Measurements from ENCODE around the gene SCARF2.
"Not testable (repeated sequence)": the region's sequence is repeated elsewhere in the genome, so short reads cannot be mapped to it uniquely, and the experiment has no call there.

Gene SCARF2

DNA sequence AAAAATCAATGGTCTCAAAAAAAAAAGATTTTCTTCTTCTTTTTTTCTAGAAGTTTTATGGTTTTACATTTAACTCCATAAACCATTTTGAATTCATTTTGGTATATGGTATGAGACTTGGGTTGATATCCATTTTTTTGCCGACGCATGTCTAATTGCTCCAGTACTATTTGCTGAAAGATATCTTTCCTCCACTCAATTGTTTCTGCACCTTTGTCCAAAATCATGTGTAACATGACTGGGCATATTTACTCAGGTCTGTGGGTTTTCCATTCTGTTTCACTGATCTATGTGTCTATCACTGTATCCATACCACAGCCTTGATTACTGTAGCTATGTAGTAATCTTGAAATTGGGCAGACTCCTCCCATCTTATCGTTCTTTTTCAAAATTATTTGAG lies 15.6 kb upstream of the SCARF2 start:
- H3K4me1 Mint-ChIP-seq (ENCODE audit: low read depth) = peaks cover 15% of the 10 kb centered on the region
- H3K36me3 Mint-ChIP-seq (ENCODE audit: low read depth) = peaks cover 39% of the 10 kb centered on the region
- no peaks in the 10 kb centered on the region for H3K27me3 Mint-ChIP-seq
- DNase-seq = no peak
- H3K4me3 Mint-ChIP-seq = no peak overlapping the region
- H3K9me3 Mint-ChIP-seq = no peaks in the 10 kb centered on the region
- no peak overlapping the region for H3K27ac Mint-ChIP-seq

DNA sequence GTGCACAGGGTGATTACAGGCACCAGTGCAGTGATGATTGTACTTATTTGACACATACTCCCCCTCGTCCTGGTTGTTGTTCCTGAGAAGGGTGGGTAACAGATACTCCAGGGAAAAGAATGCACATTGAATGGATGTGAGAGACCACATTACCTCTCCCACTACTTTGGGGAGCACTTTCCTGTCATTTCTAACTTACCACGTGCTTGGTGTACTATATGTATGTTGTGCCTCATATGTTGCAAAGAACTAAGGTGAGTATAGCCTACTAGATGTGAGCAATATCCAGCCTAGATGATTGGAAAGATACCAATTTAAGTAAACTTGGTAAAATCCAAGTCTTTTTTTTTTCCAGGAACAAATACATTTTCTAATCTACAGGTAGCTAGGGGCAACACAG lies 14.3 kb upstream of the SCARF2 start:
- no peaks in the 10 kb centered on the region for H3K9me3 Mint-ChIP-seq
- no peak for DNase-seq
- no peaks in the 10 kb centered on the region for H3K27me3 Mint-ChIP-seq
- H3K4me3 Mint-ChIP-seq = no peak overlapping the region
- H3K4me1 Mint-ChIP-seq (ENCODE audit: low read depth) = peaks cover 14% of the 10 kb centered on the region
- no peak overlapping the region for H3K27ac Mint-ChIP-seq
- H3K36me3 Mint-ChIP-seq (ENCODE audit: low read depth) = peaks cover 29% of the 10 kb centered on the region

DNA sequence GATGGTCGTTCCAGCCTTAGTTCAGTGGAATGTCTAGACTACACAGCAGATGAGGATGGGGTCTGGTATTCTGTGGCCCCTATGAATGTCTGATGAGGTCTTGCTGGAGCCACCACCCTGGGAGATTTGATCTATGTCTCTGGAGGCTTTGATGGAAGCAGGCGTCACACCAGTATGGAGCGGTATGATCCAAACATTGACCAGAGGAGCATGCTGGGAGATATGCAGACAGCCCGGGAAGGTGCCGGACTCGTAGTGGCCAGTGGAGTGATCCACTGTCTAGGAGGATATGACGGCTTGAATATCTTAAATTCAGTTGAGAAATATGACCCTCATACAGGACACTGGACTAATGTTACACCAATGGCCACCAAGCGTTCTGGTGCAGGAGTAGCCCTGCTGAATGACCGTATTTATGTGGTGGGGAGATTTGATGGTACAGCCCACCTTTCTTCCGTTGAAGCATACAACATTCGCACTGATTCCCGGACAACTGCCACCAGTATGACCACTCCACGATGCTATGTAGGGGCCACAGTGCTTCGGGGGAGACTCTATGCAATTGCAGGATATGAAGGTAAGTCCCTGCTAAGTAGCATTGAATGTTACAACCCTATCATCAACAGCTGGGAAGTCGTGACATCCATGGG lies 13.6 kb upstream of the SCARF2 start:
- not testable (repeated sequence) for H3K4me3 Mint-ChIP-seq; H3K9me3 Mint-ChIP-seq; DNase-seq; H3K27me3 Mint-ChIP-seq; H3K27ac Mint-ChIP-seq; H3K4me1 Mint-ChIP-seq (ENCODE audit: low read depth)
- peaks cover 30% of the 10 kb centered on the region for H3K36me3 Mint-ChIP-seq (ENCODE audit: low read depth)

DNA sequence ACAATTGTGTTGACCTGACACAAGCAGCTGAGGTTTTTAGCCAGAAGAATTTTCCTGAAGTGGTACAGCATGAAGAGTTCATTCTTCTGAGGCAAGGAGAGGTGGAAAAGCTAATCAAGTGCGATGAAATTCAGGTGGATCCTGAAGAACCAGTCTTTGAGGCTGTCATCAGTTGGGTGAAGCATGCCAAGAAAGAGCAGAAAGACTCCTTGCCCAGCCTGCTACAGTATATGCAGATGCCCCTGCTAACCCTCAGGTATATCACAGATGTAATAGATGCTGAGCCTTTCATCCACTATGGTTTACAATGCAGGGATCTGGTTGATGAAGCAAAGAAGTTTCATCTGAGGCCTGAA lies 12.9 kb upstream of the SCARF2 start:
- no peak for DNase-seq
- H3K27me3 Mint-ChIP-seq = no peaks in the 10 kb centered on the region
- H3K27ac Mint-ChIP-seq = no peak overlapping the region
- peaks cover 28% of the 10 kb centered on the region for H3K36me3 Mint-ChIP-seq (ENCODE audit: low read depth)
- H3K4me3 Mint-ChIP-seq = no peak overlapping the region
- peaks cover under 1% of the 10 kb centered on the region for H3K4me1 Mint-ChIP-seq (ENCODE audit: low read depth)
- no peaks in the 10 kb centered on the region for H3K9me3 Mint-ChIP-seq

DNA sequence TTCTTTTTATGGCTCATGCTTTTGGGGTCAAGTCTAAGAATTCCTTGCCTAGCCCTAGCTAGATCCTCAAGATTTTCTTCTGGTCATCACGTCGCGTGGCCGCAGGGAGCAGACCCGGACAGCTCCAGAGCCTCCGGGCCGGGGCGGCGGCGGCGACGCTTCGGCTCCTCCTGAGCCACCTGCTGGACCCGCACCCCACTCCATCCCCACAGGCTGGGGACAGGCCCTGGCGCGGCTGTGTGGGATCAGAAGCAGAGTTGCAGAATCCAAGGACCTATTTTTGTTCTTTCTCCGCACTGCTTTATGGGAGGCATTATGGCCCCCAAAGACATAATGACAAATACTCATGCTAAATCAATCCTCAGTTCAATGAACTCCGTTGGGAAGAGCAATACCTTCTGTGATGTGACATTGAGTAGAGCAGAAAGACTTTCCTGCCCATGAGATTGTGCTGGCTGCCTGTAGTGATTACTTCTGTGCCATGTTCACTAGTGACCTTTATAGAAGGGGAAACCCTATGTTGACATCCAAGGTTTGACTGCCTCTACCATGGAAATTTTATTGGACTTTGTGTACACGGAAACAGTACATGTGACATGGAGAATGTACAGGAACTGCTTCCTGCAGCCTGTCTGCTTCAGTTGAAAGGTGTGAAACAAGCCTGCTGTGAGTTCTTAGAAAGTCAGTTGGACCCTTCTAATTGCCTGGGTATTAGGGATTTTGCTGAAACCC lies 12.4 kb upstream of the SCARF2 start:
- H3K36me3 Mint-ChIP-seq (ENCODE audit: low read depth) = peaks cover 22% of the 10 kb centered on the region
- no peak overlapping the region for H3K4me3 Mint-ChIP-seq
- no peaks in the 10 kb centered on the region for H3K9me3 Mint-ChIP-seq
- DNase-seq = no peak
- H3K27ac Mint-ChIP-seq = no peak overlapping the region
- no peaks in the 10 kb centered on the region for H3K4me1 Mint-ChIP-seq (ENCODE audit: low read depth)
- H3K27me3 Mint-ChIP-seq = no peaks in the 10 kb centered on the region

DNA sequence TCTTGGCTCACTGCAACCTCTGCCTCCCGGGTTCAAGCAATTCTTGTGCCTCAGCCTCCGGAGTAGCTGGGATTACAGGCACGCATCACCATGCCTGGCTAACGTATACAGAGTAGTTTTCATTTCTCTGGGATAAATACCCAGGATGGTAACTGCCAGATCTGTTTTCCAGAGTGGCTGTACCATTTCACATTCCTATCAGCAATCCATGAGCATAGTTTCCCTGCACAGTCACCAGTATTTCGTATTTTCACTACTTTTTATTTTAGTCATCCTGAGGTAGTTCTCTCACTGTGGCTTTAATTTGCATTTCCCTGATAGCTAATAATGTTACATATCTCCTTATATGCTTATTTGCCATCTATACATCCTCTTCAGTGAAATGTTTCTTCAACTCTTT lies 11.0 kb upstream of the SCARF2 start:
- DNase-seq = no peak
- Mint-ChIP-seq H3K36me3 (ENCODE audit: low read depth) (peaks cover 34% of the 10 kb centered on the region), H3K9me3 (no peaks in the 10 kb centered on the region), H3K4me3 (no peak overlapping the region), H3K4me1 (ENCODE audit: low read depth) (no peaks in the 10 kb centered on the region), H3K27me3 (no peaks in the 10 kb centered on the region), H3K27ac (no peak overlapping the region)

DNA sequence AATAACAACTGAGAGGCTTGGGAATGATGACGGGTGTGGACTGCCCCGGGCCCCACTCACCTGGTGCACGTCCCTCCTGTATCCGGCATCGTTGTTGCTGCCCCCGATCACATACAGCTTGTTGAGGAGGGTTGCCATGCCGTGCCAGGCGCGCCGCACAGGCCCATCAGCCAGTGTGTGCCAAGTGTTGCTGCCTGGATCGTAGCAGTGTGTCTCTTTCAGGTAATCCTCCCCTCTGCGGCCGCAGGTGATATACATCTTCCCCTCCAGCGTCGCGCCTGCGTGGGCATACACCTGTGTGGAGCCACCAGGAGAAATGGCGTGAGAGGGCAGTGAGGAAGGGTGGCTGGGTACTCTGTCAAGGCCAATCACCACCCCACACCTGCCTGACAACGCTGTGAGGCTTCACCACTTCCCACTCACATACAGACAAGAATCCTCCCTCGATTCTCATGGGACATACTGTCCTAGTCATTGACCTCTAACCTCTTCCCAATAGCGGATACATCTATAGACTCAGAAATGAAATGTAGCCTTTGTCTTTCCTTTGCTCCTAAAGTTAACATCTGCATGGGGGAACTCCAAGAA lies 8.9 kb upstream of the SCARF2 start:
- no peak overlapping the region for H3K4me3 Mint-ChIP-seq
- H3K36me3 Mint-ChIP-seq (ENCODE audit: low read depth) = peaks cover 35% of the 10 kb centered on the region
- no peaks in the 10 kb centered on the region for H3K9me3 Mint-ChIP-seq
- DNase-seq = no peak
- H3K4me1 Mint-ChIP-seq (ENCODE audit: low read depth) = no peaks in the 10 kb centered on the region
- no peaks in the 10 kb centered on the region for H3K27me3 Mint-ChIP-seq
- H3K27ac Mint-ChIP-seq = no peak overlapping the region

DNA sequence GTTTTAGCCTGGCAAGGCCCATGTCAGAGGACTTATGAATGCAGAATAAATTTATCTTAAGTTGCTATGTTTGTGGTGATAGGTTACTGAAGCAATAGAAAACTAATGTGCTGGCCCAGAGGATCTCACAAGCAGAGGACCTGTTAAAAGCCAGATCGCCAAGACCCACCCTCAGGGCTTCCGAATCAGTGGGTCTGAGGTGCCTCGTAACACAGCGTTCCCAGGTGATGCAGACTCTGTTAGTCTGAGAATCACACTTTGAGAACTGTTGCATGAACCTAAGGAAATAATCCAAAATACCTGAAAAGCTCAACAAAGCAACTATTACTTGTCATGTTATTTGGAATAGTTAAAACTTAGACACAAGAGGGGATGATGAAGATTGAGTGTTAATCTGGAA lies 6.7 kb upstream of the SCARF2 start:
- Mint-ChIP-seq H3K27me3 (no peaks in the 10 kb centered on the region), H3K27ac (no peak overlapping the region), H3K4me3 (no peak overlapping the region), H3K4me1 (ENCODE audit: low read depth) (no peaks in the 10 kb centered on the region), H3K9me3 (no peaks in the 10 kb centered on the region), H3K36me3 (ENCODE audit: low read depth) (peaks cover 30% of the 10 kb centered on the region)
- no peak for DNase-seq

DNA sequence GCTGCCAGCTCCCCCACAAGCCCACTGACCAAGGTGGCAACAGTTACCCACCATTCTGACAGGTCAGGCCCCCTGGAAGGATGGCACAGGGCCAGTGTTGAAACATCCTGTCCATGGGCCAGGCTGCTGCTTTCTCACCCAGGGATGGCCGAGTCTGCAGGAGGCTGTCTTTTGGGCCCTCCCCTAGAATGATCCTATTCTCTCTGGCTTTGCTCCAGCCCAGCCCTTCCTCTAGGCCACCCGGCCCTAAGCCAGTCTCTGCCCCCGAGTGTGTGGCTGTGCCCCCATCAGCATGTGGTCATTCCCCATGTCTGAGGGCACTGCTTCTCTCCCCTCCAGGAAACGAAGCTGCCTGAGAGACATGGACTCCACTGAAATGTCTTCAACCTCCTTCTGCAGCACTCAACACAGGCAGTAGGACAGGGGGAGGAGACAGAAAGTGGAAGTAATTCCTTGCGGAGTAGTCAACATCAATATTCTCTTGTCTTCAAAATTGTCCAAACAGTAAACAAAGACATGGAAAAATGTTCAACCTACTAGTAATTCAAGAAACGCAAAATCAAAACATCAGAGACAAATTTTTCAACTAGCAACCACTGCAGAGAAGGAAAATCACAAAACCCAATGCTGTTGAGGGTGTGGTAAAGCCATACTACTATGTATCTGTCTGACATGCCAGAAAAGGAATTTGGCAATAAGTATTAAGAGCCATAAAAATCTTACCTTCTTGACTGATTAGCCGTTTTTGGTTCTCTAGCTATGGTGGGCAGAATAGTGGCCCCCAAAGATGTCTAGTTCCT lies 5.1 kb upstream of the SCARF2 start:
- peaks cover 8% of the 10 kb centered on the region for H3K27me3 Mint-ChIP-seq
- H3K36me3 Mint-ChIP-seq (ENCODE audit: low read depth) = peaks cover 30% of the 10 kb centered on the region
- no peak for DNase-seq
- peaks cover 1% of the 10 kb centered on the region for H3K4me1 Mint-ChIP-seq (ENCODE audit: low read depth)
- H3K9me3 Mint-ChIP-seq = no peaks in the 10 kb centered on the region
- H3K27ac Mint-ChIP-seq = no peak overlapping the region
- no peak overlapping the region for H3K4me3 Mint-ChIP-seq

DNA sequence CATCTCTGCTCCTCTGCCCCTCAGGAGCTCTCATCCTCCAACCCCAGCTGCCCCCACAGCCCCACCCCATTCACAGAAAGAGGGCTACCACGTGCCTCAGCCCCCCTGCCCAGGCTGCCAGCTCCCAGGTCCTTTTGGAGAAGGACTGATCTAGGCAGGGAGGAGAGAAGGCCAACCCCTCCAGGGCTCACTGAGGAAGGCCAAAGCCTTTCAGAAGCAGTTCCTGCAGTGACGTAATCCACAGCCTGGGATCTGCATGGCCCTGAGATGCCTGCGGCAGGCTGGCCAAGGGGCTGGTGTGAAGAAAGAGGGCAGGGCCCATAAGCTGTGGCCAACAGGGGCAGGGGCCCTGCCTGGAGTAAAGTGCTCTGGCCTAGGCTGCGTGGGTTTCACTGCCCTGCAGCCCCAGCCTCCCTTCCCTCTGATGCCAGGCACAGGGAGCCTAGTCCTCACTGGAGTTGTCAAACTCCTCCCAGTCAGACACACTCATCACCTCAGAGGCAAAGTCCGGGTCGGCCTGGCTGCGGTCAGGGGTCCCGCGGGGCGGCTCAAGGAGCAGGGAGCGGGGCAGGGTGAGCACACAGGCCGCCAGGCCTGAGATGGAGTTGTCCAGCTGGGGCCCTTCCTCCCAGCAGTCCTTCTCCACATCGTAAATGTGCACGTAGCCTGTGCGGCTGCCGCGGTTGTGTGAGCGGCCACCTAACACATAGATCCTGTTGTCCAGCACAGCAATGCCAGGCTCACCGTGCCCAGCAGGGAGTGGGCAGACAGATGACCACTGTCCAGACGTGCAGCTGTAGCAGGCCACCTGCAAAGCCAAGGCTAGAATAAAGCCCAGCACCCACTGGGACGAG lies 4.2 kb upstream of the SCARF2 start:
- Mint-ChIP-seq H3K4me3 (no peak overlapping the region), H3K9me3 (no peaks in the 10 kb centered on the region), H3K4me1 (ENCODE audit: low read depth) (peaks cover 7% of the 10 kb centered on the region), H3K36me3 (ENCODE audit: low read depth) (peaks cover 30% of the 10 kb centered on the region), H3K27me3 (peaks cover 13% of the 10 kb centered on the region), H3K27ac (no peak overlapping the region)
- no peak for DNase-seq

DNA sequence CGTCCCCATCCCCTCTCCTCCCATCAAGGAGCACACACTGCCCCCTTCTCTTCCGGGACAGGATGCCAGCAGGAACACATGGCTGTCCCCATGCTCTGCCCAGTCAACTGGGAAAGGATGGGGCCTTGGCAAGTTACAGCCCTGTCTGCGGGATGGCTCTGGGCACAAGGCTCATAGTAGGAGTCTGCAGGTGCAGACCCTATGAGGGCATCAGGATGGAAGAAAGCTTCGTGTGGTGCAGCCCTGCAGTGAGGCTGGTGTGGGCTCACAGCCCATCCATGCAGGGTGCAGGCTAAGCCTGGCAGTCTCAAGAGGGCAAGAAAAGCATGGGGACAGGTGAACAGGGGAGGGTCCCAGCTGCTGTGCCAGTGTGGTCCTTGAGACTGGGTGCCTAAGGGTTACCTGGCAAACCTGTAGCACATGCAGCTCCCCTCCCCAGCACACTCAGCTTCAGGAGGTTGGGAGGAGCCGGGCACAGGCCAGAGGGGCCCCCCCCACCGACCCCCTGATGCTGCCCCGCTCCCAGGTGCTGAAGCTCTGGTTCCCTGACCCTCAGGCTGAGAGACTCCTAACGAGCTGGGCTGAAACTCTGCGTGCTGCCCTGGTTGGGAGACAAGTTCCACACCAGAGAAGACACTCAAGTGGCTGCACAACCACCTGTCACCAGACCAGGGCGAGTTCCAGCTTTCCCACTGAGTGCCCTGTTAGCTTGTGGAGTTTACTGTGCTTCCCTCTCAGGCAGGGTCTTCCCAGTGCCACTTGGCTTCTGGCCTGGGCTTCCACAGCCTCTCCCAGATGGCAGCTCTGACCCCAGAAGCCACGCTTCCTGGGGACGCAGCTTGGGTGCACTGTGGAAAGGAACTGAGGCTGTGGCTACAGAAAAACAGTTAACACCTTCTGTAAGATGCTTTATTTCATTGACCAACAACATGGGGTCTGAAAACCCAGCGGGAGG lies 3.3 kb upstream of the SCARF2 start:
- DNase-seq = no peak
- Mint-ChIP-seq H3K27me3 (peaks cover 19% of the 10 kb centered on the region), H3K4me3 (no peak overlapping the region), H3K36me3 (ENCODE audit: low read depth) (peaks cover 21% of the 10 kb centered on the region), H3K9me3 (no peaks in the 10 kb centered on the region), H3K27ac (no peak overlapping the region), H3K4me1 (ENCODE audit: low read depth) (peaks cover 11% of the 10 kb centered on the region)

DNA sequence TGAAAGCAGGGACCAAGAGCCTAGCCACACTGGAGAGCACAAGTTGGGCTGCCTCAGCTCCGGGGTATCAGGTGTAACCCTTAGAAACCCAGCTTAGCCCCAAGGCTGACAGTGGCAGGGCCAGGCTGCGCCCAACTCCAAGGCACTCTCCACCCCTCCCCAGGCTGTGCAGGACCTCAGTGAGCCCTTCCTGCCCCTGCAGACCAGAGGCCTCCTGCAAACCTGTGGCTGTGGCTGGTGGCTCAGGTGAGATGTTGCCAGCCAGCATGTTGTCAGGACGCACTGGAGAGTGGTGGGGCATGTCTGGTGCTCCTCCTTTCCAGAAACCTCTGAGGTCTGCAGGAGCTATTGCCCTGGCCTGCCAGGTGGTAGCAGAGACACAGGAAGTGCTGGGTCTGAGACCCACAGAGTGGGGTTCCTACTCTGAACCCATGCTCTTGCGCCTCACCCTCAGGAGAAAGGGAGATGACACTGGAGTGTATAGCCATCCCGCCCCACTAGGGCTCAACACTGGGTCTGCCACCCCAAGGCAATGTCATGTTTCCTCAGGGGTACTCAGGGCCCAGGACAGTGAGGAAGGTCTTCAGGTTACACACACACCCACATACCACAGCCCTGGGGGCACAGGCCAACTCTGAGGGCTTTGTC lies 2.4 kb upstream of the SCARF2 start:
- peaks cover 20% of the 10 kb centered on the region for H3K36me3 Mint-ChIP-seq (ENCODE audit: low read depth)
- peaks cover 13% of the 10 kb centered on the region for H3K4me1 Mint-ChIP-seq (ENCODE audit: low read depth)
- DNase-seq = no peak
- no peak overlapping the region for H3K27ac Mint-ChIP-seq
- no peak overlapping the region for H3K4me3 Mint-ChIP-seq
- peaks cover 27% of the 10 kb centered on the region for H3K27me3 Mint-ChIP-seq
- no peaks in the 10 kb centered on the region for H3K9me3 Mint-ChIP-seq

DNA sequence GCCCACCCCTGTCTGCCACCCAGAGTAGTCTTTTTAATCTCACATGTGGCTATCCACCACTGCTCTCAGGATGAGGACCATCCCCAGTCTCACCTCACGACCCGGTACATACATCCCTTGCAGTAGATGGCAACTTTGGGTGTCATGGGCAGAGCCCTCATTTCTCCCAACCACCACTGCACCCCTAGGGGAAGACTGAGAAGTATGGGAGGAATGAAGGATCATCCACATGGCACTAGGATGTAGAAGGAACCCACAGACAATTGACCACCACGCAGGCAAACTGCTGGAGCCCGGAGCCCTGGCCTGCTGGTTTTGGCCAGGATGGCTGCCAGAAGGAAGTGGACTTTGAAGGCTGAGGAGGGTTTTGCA lies 1.9 kb upstream of the SCARF2 start:
- Mint-ChIP-seq H3K4me1 (ENCODE audit: low read depth) (peaks cover 13% of the 10 kb centered on the region), H3K4me3 (no peak overlapping the region), H3K36me3 (ENCODE audit: low read depth) (peaks cover 16% of the 10 kb centered on the region), H3K27me3 (peaks cover 32% of the 10 kb centered on the region), H3K9me3 (no peaks in the 10 kb centered on the region), H3K27ac (no peak overlapping the region)
- no peak for DNase-seq

Measured in activated T-cell treated with anti-CD3 and anti-CD28 coated beads, Interleukin-2, amount 50 U/mL, for 24 hours (primary cell).